Testis (tissue), 3 donors: ENCODE measurements around the gene LDLRAD4. TPM values are rescaled to one million over a fixed set of nuclear protein-coding genes. Genes with fewer than 3 reads are reported as not detected.

Source experiments
- DNase-seq: peaks from one replicate; pipeline ENCODE4 v3.0.0-alpha.2; 2019
- H3K27ac ChIP-seq, 2 donors: fragments of 200-600 bp; sonication (generic); one replicate each; pipeline ENCODE4 v1.5.1; 2019
- H3K27me3 ChIP-seq: fragments of 200-600 bp; sonication (generic); one replicate; pipeline ENCODE4 v1.5.1; 2019
- H3K36me3 ChIP-seq: fragments of 200-600 bp; sonication (generic); one replicate; pipeline ENCODE4 v1.5.1; 2017; ENCODE audit warnings: low read depth; ENCODE audit errors: missing control alignments
- H3K4me1 ChIP-seq: fragments of 200-600 bp; sonication (generic); one replicate; pipeline ENCODE4 v1.5.1; 2019
- H3K4me3 ChIP-seq, 2 donors: fragments of 200-600 bp; sonication (generic); one replicate each; pipeline ENCODE4 v1.5.1; 2017 to 2019
- H3K9me3 ChIP-seq: fragments of 200-600 bp; sonication (generic); one replicate; pipeline ENCODE4 v1.5.1; 2017
- POLR2A ChIP-seq: fragments of 450-650 bp; IDR thresholded peaks from one replicate; pipeline ENCODE4 v1.6.1; 2017; ENCODE audit warnings: antibody characterized with exemption, mild to moderate bottlenecking, moderate library complexity
- WGBS, 2 donors: methylation state at CpG; one replicate each; pipeline ENCODE4 v1.1.5; 2018; 5-methylcytosine and 5-hydroxymethylcytosine counted together
- intact Hi-C: fragments of 100-400 bp; cut with DNase I; formaldehyde crosslinking; loops from one replicate; pipeline ENCODE4 v1.15.1; 2023; ENCODE audit warnings: low total_unique reads
- polyA plus RNA-seq: library from polyadenylated mRNA; stranded (reverse); fragments of 350-450 nt; fragmentation: Illumina TruSeq; extraction: RNeasy Lipid Tissue Mini Kit (QIAGEN cat#74804); gene quantifications from one replicate; pipeline ENCODE4 v1.2.3, GENCODE V29; 2014; ENCODE audit warnings: low read depth, low replicate concordance; ENCODE audit not compliant: insufficient read depth
- total RNA-seq, 2 donors: library from RNA; depleted of rRNA; stranded (reverse); fragments of >200 nt; gene quantifications; one replicate each; pipeline ENCODE4 v1.2.3, GENCODE V29; 2016
- TF ChIP-seq, protein P1 (sequence below), 3 experiments: fragments of 450-650 bp in 2 of 3; fragments of 200-600 bp in 1 of 3; sonication (generic) in 1 of 3; IDR thresholded peaks; one replicate each; pipeline ENCODE4 v1.5.1; 2016 to 2019; ENCODE audit warnings: antibody characterized with exemption in 3 of 3, mild to moderate bottlenecking in 2 of 3, moderate library complexity in 1 of 3

LDLRAD4 gene
- total and polyA plus RNA-seq, 3 donors from 2014 or later = 22.0 to 42.2 (median 25.9) TPM

DNA sequence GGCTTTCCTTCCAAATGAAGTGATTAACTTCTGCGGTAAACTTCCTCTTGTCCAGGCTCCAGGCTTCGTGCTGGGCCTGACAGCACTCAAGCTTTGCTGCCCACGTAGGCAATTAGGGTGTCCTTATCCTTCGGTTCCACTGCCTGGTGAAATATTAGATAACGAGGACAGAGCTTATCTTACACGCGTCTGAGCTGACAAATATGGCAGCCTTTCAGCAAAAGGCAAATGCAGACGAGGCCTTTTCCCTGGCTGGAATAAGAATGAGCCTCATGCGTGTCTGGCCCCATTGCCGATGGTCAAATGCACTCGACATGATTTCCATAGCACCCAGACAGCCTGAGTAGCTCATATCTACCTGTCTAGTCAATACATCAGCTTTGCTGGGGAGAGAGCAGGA, 366.3 kb downstream of the LDLRAD4 start:
- intact Hi-C loops = no loop called here
- no peaks in the 10 kb centered on the region for H3K9me3 ChIP-seq
- H3K27ac ChIP-seq = no peak overlapping the region
- WGBS, 2 donors = 67 to 74% methylated on average over 11 of the region's 11 CpGs
- no peak overlapping the region for H3K4me3 ChIP-seq
- no peak for TF ChIP-seq POLR2A
- TF ChIP-seq, protein P1, sequence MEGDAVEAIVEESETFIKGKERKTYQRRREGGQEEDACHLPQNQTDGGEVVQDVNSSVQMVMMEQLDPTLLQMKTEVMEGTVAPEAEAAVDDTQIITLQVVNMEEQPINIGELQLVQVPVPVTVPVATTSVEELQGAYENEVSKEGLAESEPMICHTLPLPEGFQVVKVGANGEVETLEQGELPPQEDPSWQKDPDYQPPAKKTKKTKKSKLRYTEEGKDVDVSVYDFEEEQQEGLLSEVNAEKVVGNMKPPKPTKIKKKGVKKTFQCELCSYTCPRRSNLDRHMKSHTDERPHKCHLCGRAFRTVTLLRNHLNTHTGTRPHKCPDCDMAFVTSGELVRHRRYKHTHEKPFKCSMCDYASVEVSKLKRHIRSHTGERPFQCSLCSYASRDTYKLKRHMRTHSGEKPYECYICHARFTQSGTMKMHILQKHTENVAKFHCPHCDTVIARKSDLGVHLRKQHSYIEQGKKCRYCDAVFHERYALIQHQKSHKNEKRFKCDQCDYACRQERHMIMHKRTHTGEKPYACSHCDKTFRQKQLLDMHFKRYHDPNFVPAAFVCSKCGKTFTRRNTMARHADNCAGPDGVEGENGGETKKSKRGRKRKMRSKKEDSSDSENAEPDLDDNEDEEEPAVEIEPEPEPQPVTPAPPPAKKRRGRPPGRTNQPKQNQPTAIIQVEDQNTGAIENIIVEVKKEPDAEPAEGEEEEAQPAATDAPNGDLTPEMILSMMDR (IDR thresholded peaks at IDR 0.05) = no peak
- no peaks in the 10 kb centered on the region for H3K27me3 ChIP-seq
- H3K4me1 ChIP-seq = no peaks in the 10 kb centered on the region
- H3K36me3 ChIP-seq = no peaks in the 10 kb centered on the region
- DNase-seq = no peak

DNA sequence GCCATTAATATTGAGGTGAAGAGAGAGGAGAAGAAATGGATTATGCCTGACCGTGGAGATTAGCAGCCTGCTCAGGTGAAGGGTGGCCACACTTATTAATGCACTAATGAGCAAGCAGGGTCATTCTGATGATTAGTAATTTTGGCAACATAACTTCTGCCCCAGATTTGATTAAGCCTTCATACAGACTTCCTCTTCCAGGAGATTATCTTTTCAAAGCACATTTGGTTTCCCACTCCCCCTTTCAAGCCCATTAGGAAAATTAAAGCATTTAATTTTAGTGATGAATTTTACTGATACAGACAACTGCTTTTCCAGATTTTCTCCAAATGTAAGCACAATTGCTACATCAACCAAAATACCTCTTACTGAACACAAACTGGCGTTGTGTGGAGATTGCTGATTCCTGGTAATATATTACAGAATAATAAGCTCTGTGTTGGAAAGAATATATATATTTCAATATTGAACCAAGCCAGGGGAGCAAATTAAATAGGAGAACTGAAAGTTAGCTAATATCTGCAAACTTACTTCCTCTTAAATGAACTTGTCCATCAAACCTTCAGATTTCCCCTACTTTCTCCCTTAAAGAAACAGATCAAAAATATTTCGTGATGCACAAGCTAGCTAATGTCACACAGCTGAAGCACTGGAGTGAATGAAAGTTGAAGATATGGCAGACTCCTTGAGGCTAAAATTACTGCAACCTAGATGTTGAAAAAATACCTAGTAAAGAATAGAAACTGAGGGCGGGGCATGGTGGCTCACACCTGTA, 367.0 kb downstream of the LDLRAD4 start:
- H3K27ac ChIP-seq = no peak overlapping the region
- TF ChIP-seq, protein P1 (IDR thresholded peaks at IDR 0.05) = no peak
- no peak for TF ChIP-seq POLR2A
- no peak for DNase-seq
- 65 to 66% methylated on average over 4 of the region's 4 CpGs for WGBS, 2 donors
- intact Hi-C loops = no loop called here
- no peaks in the 10 kb centered on the region for H3K4me1 ChIP-seq
- H3K27me3 ChIP-seq = no peaks in the 10 kb centered on the region
- H3K4me3 ChIP-seq = no peak overlapping the region
- no peaks in the 10 kb centered on the region for H3K9me3 ChIP-seq
- H3K36me3 ChIP-seq = no peaks in the 10 kb centered on the region

- Histone ChIP-seq H3K4me1 (no peaks in the 10 kb centered on the region), H3K9me3 (no peaks in the 10 kb centered on the region), H3K4me3 (no peak overlapping the region), H3K27me3 (no peaks in the 10 kb centered on the region), H3K36me3 (no peaks in the 10 kb centered on the region), H3K27ac (no peak overlapping the region)
- WGBS, 2 donors = 94 to 100% methylated on average over 1 of the region's 1 CpG
- TF ChIP-seq, protein P1 (IDR thresholded peaks at IDR 0.05) = no peak
- no peak for TF ChIP-seq POLR2A
- no peak for DNase-seq
- intact Hi-C loops = no loop called here
These were observed 368.4 kb downstream of the LDLRAD4 start for GRCh38 chr18:13587001-13587400.

- TF ChIP-seq, protein P1 (IDR thresholded peaks at IDR 0.05) = no peak
- no peak for TF ChIP-seq POLR2A
- no peak overlapping the region for H3K4me3 ChIP-seq
- H3K27ac ChIP-seq = no peak overlapping the region
- WGBS, 2 donors = 95 to 98% methylated on average over 3 of the region's 3 CpGs
- DNase-seq = no peak
- no peaks in the 10 kb centered on the region for H3K27me3 ChIP-seq
- H3K4me1 ChIP-seq = no peaks in the 10 kb centered on the region
- no peaks in the 10 kb centered on the region for H3K36me3 ChIP-seq
- intact Hi-C loops = no loop called here
- no peaks in the 10 kb centered on the region for H3K9me3 ChIP-seq
These were observed 368.9 kb downstream of the LDLRAD4 start for GRCh38 chr18:13587477-13587876.

- Histone ChIP-seq H3K4me1 (no peaks in the 10 kb centered on the region), H3K4me3 (no peak overlapping the region), H3K27me3 (no peaks in the 10 kb centered on the region), H3K9me3 (no peaks in the 10 kb centered on the region), H3K36me3 (no peaks in the 10 kb centered on the region), H3K27ac (no peak overlapping the region)
- DNase-seq = no peak
- intact Hi-C loops = no loop called here
- 86 to 88% methylated on average over 3 of the region's 3 CpGs for WGBS, 2 donors
- TF ChIP-seq POLR2A = no peak
These were observed 369.4 kb downstream of the LDLRAD4 start for GRCh38 chr18:13587937-13588336.
